Peyer's patch (tissue), 4 donors: Measurements from ENCODE around the gene RAN. TPM values are rescaled to one million over a fixed set of nuclear protein-coding genes. Genes with fewer than 3 reads are reported as not detected.
A peak's percentile ranks its signal among the peaks of the same experiment; 100 is the strongest.

Experiments used
- DNase-seq, 3 donors: peaks; one replicate each; pipeline ENCODE4 v3.0.0-alpha.2; 2017 to 2019
- H3K27ac ChIP-seq, 4 donors: fragments of 200-600 bp; sonication (generic); one replicate each; pipeline ENCODE4 v1.5.1; 2016 to 2019
- H3K27me3 ChIP-seq, 2 donors: fragments of 200-600 bp; sonication (generic); one replicate each; pipeline ENCODE4 v1.5.1; 2019
- H3K36me3 ChIP-seq, 3 donors: fragments of 200-600 bp; sonication (generic); one replicate each; pipeline ENCODE4 v1.5.1; 2016 to 2019
- H3K4me1 ChIP-seq, 4 donors: fragments of 200-600 bp; sonication (generic); one replicate each; pipeline ENCODE4 v1.5.1; 2016 to 2019
- H3K4me3 ChIP-seq, 4 donors: fragments of 200-600 bp; sonication (generic); 1 replicate in 3 of 4; 2 replicates in 1 of 4; pipeline ENCODE4 v1.5.1; 2016 to 2019; ENCODE audit warnings: mild to moderate bottlenecking in 1 of 4
- H3K9me3 ChIP-seq, 4 donors: fragments of 200-600 bp; sonication (generic); one replicate each; pipeline ENCODE4 v1.5.1; 2016 to 2019; ENCODE audit warnings: mild to moderate bottlenecking in 1 of 4
- POLR2A ChIP-seq, 2 donors: fragments of 450-650 bp; IDR thresholded peaks; one replicate each; pipeline ENCODE4 v1.5.1; 2017; ENCODE audit warnings: antibody characterized with exemption in 2 of 2, mild to moderate bottlenecking in 2 of 2, moderate library complexity in 2 of 2
- total RNA-seq, 4 donors: library from RNA; depleted of rRNA; stranded (reverse); fragments of >200 nt; gene quantifications; one replicate each; pipeline ENCODE4 v1.1.0, GENCODE V29; 2016
- TF ChIP-seq, protein P1 (sequence below), 6 experiments: fragments of 450-650 bp in 4 of 6; fragments of 200-600 bp in 2 of 6; sonication (generic) in 1 of 6; IDR thresholded peaks; one replicate each; pipeline ENCODE4 v1.5.1; 2017 to 2019; ENCODE audit warnings: antibody characterized with exemption in 6 of 6, mild to moderate bottlenecking in 3 of 6, moderate library complexity in 1 of 6

The RAN gene
- total RNA-seq, 4 donors from 2014 or later, result 48.4 to 154 (median 114) TPM

DNA sequence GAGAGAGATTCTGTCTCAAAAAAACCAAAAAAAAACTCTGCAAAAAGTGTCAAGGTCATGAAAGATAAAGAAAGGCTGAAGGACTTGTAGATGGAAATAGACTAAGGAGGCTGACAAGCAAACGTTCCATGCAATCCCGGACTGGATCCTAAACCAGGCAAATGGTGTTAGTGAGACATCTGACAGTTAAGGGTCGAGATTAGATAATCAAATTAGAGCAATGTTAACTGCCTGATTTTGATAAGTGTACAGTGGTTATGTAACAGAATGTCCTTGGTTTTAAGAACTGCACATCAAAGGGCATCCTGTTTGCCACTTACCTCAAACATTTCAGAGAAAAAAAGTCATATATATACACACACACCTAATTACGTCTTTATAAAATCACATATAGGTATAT lies 3.5 kb upstream of the RAN start:
- TF ChIP-seq, protein P1, sequence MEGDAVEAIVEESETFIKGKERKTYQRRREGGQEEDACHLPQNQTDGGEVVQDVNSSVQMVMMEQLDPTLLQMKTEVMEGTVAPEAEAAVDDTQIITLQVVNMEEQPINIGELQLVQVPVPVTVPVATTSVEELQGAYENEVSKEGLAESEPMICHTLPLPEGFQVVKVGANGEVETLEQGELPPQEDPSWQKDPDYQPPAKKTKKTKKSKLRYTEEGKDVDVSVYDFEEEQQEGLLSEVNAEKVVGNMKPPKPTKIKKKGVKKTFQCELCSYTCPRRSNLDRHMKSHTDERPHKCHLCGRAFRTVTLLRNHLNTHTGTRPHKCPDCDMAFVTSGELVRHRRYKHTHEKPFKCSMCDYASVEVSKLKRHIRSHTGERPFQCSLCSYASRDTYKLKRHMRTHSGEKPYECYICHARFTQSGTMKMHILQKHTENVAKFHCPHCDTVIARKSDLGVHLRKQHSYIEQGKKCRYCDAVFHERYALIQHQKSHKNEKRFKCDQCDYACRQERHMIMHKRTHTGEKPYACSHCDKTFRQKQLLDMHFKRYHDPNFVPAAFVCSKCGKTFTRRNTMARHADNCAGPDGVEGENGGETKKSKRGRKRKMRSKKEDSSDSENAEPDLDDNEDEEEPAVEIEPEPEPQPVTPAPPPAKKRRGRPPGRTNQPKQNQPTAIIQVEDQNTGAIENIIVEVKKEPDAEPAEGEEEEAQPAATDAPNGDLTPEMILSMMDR (IDR thresholded peaks at IDR 0.05), result no peak
- TF ChIP-seq POLR2A (IDR thresholded peaks at IDR 0.05), result no peak
- H3K27ac ChIP-seq, result peak overlapping the region in 2 of 4 donors; percentile 3 to 63
- peaks cover 0 to 17% (median 4%) of the 10 kb centered on the region in 4 donors for H3K4me1 ChIP-seq

DNA sequence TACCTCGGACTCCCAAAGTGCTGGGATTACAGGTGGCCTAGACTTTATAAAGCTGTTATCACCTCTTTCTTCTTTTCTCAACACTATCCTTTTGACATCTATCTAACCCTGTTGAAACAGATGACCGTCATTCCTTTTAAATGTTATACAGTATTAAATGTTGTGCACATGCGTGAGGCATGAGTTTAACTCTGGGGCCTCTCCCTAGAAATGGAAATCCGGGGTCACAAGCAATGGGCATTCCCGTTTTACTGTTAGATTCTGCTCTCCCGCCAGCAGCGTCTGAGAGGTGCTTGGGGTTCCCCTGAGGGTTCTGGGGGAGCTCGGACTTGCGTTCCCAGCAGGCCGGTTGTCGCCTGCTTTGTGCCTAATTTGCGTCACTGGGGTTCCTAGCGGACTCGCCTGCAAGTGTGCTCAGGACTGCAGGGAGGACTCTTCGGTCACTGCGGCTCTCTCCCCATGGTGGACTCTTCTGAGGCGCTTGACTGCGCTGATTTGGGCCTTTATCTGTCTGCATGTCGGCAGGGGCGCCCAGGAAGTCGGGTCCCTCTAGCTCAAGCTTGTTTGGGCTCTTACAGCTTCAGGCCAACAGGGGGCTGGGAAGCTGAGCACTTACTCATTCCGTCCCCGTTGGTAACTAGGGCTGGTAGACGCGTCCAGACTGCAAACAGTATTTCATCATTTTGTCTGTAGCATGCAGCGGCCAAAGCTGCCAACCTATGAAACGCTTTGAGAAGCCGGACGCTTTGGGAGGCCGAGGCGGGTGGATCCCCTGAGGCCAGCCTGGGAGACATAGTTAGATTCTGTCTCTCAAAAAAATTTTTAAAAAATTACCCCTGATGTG lies 1.2 kb upstream of the RAN start:
- DNase-seq, result peak; percentile 56 to 81 (median 71)
- no peaks in the 10 kb centered on the region for H3K9me3 ChIP-seq
- H3K36me3 ChIP-seq, result peaks cover 0 to 22% (median 0%) of the 10 kb centered on the region in 3 donors
- peak overlapping the region; percentile 92 to 99 (median 98) for H3K4me3 ChIP-seq
- peaks cover 0 to 21% (median 6%) of the 10 kb centered on the region in 4 donors for H3K4me1 ChIP-seq
- peak overlapping the region; percentile 6 to 86 (median 78) for H3K27ac ChIP-seq
- H3K27me3 ChIP-seq, result no peaks in the 10 kb centered on the region
- TF ChIP-seq, protein P1 (IDR thresholded peaks at IDR 0.05), result peak; percentile 25 to 54 (median 43)
- TF ChIP-seq POLR2A (IDR thresholded peaks at IDR 0.05), result no peak

More for the DNA sequence above, 3.5 kb upstream of the RAN start:
- Histone ChIP-seq H3K4me3 (no peak overlapping the region), H3K27me3 (no peaks in the 10 kb centered on the region), H3K36me3 (no peaks in the 10 kb centered on the region), H3K9me3 (no peaks in the 10 kb centered on the region)
- DNase-seq, result peak in 1 of 3 donors; percentile 8

DNA sequence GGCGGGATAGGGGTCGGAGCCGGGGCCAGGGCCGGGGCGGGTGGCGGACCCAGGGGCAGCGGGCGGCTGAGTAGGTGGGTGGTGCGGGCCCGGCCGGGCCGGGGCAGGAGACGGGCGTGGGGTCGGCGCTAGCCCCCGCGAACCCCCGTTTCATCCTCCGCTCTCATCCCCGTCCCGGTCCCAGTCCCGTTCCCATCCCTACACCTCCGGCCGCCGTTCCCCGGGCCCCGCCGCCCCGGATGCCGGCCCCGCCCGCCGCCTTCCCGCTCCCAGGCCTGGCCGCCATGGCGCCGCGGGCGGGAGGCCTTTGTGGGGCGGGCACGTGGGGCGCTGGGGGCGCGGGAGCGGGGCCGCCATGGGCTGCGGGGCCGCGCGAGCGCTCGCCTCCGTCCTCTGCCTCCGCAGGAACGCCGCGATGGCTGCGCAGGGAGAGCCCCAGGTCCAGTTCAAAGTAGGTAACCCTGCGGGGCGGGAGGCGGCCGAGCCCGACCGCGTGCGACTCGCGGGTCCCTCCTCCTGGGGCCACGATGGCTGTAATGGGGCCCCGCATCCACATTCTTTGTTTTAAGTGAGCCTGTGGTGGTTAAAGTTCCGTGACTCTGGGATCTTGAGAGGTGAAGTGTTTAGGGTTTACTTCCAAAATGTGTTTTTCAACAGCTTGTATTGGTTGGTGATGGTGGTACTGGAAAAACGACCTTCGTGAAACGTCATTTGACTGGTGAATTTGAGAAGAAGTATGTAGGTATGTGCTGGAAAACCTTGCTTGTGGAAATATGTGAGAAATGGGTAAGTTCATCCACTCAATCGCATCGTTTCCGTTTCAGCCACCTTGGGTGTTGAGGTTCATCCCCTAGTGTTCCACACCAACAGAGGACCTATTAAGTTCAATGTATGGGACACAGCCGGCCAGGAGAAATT lies 572 bp downstream of the RAN start:
- H3K4me1 ChIP-seq, result peaks cover 0 to 21% (median 6%) of the 10 kb centered on the region in 4 donors
- H3K27ac ChIP-seq, result peak overlapping the region; percentile 95 to 97 (median 96)
- peak; percentile 36 to 73 (median 61) for DNase-seq
- H3K9me3 ChIP-seq, result no peaks in the 10 kb centered on the region
- H3K36me3 ChIP-seq, result peaks cover 0 to 39% (median 0%) of the 10 kb centered on the region in 3 donors
- H3K27me3 ChIP-seq, result no peaks in the 10 kb centered on the region
- TF ChIP-seq, protein P1 (IDR thresholded peaks at IDR 0.05), result no peak
- peak in 1 of 2 donors; percentile 30 for TF ChIP-seq POLR2A (IDR thresholded peaks at IDR 0.05)
- peak overlapping the region; percentile 92 to 99 (median 98) for H3K4me3 ChIP-seq

DNA sequence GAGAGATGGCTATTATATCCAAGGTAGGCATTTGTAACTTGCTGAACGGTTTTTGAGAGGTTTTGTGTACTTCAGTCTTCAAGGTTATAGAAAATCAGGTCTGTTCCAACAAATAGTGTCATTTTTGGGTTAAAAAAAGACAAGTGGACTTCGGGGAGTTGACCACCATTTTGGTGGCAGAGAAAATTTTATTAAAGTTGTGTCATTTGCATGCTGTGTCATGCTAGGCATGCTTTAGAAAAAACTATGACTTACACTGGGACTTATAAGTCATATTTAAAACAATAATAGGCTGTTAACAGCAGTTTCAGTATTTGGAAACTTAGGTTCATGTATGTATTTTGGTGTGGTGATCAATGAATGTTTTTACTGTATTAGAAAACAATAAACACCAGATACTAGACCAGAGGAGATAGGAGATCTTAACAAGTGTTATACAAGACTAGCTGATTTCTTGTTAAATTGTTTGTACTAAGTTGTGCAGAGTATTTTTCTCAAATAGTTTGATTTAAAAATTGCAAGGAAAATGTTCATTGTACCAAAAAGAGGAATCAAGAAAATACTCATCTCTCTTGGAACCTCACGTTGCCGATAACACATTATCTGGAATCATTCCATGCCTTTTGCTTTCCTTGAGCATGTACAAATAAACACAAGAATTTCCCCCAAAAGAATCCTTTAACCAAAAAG lies 1.4 kb downstream of the RAN start:
- TF ChIP-seq POLR2A (IDR thresholded peaks at IDR 0.05), result no peak
- TF ChIP-seq, protein P1 (IDR thresholded peaks at IDR 0.05), result no peak
- H3K4me1 ChIP-seq, result peaks cover 0 to 21% (median 6%) of the 10 kb centered on the region in 4 donors
- DNase-seq, result no peak

DNA sequence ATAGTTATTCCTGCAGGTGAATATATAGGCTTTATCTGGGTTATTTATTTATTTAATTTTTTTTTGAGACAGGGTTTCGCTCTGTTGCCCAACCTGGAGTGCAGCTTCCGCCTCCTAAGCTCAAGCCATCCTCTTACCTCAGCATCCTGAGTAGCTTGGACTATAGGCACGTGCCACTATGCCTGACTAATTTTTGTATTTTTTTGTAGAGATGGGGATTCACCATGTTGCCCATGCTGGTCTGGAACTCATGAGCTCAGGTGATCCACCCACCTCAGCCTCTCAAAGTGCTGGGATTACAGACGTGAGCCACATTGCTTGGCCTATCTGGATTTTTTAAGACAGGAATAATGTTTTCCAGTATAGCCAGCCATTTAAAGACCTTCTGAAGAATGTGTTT lies 2.0 kb downstream of the RAN start:
- H3K27me3 ChIP-seq, result no peaks in the 10 kb centered on the region
- DNase-seq, result no peak
- no peak overlapping the region for H3K4me3 ChIP-seq
- no peak for TF ChIP-seq POLR2A (IDR thresholded peaks at IDR 0.05)
- TF ChIP-seq, protein P1 (IDR thresholded peaks at IDR 0.05), result no peak
- H3K27ac ChIP-seq, result no peak overlapping the region
- no peaks in the 10 kb centered on the region for H3K9me3 ChIP-seq
- peaks cover 0 to 40% (median 0%) of the 10 kb centered on the region in 3 donors for H3K36me3 ChIP-seq
- H3K4me1 ChIP-seq, result peaks cover 0 to 21% (median 6%) of the 10 kb centered on the region in 4 donors

More for the DNA sequence above, 1.4 kb downstream of the RAN start:
- peaks cover 0 to 40% (median 0%) of the 10 kb centered on the region in 3 donors for H3K36me3 ChIP-seq
- H3K9me3 ChIP-seq, result no peaks in the 10 kb centered on the region
- H3K27me3 ChIP-seq, result no peaks in the 10 kb centered on the region
- peak overlapping the region; percentile 92 to 99 (median 98) for H3K4me3 ChIP-seq
- H3K27ac ChIP-seq, result peak overlapping the region in 1 of 4 donors; percentile 95
